ENCODE measurements around the gene DDX53. TPM values are rescaled to one million over a fixed set of nuclear protein-coding genes. Genes with fewer than 3 reads are reported as not detected.

DDX53 gene
- total RNA-seq, 3 donors from 2014 or later, result not detected

- no peaks in the 10 kb centered on the region for H3K36me3 ChIP-seq
- no peak for TF ChIP-seq POLR2AphosphoS5 (IDR thresholded peaks at IDR 0.05)
- TF ChIP-seq CTCF (IDR thresholded peaks at IDR 0.05), result no peak
- no peak for TF ChIP-seq POLR2A (IDR thresholded peaks at IDR 0.05)
- intact Hi-C loops (cut with DNase I; ENCODE audit: low total_unique reads), result no loop called here
- H3K4me1 ChIP-seq, result no peaks in the 10 kb centered on the region
- H3K9me3 ChIP-seq, result no peaks in the 10 kb centered on the region
- no peak for DNase-seq (ENCODE audit: low spot score in 2 of 2)
- no peak overlapping the region for H3K27ac ChIP-seq
- no peak overlapping the region for H3K4me3 ChIP-seq
- H3K27me3 ChIP-seq, result peaks cover 0 to 2% of the 10 kb centered on the region in 2 donors
Observed at GRCh38 chrX:22974616-22975015, 25.1 kb upstream of the DDX53 start.

DNA sequence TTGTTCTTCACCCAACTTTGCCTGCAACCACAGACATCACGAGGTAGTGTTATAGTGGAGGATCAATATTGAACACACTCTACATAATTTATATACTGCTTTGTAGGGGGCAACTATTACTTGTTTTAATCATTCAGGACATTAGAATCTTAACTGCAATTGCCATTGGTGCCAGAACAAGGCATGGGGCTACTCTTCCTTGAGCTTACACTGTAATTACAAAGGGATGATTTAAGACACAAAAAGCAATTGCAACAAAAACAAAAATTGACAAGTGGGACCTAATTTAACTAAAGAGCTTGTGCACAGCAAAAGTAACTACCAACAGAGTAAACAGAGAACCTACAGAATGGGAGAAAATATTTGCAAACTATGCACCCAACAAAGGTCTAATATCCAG lies 24.0 kb upstream of the DDX53 start:
- no peak for TF ChIP-seq POLR2AphosphoS5 (IDR thresholded peaks at IDR 0.05)
- no peak for TF ChIP-seq CTCF (IDR thresholded peaks at IDR 0.05)
- no peak for TF ChIP-seq POLR2A (IDR thresholded peaks at IDR 0.05)
- no peaks in the 10 kb centered on the region for H3K4me1 ChIP-seq
- peaks cover 0 to 2% of the 10 kb centered on the region in 2 donors for H3K27me3 ChIP-seq
- DNase-seq (ENCODE audit: low spot score in 2 of 2), result no peak
- intact Hi-C loops (cut with DNase I; ENCODE audit: low total_unique reads), result no loop called here
- H3K27ac ChIP-seq, result no peak overlapping the region
- no peaks in the 10 kb centered on the region for H3K36me3 ChIP-seq
- no peak overlapping the region for H3K4me3 ChIP-seq
- H3K9me3 ChIP-seq, result no peaks in the 10 kb centered on the region

DNA sequence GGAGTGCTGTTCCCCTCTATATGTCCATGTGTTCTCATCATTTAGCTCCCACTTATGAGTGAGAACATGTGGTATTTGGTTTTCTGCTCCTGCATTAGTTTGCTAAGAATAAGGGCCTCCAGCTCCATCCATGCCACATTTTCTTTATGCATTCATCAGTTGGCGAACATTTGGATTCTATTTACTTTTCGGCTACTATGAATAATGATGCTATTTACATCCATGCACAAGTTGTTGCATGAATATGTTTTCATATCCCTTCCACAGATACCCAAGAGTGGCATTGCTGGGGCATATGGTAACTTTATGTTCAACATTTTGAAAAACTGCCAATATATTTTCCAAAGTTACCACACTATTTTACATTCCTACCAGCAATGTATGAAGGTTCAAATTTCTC lies 13.8 kb upstream of the DDX53 start:
- intact Hi-C loops (cut with DNase I; ENCODE audit: low total_unique reads), result loop anchor here (10.0 kb wide), 1 partner anchor 1501 kb away; no protein-coding TSS in a partner anchor
- H3K36me3 ChIP-seq, result no peaks in the 10 kb centered on the region
- H3K9me3 ChIP-seq, result no peaks in the 10 kb centered on the region
- peaks cover 0 to 21% of the 10 kb centered on the region in 2 donors for H3K27me3 ChIP-seq
- DNase-seq (ENCODE audit: low spot score in 2 of 2), result no peak
- H3K27ac ChIP-seq, result no peak overlapping the region
- H3K4me3 ChIP-seq, result no peak overlapping the region
- no peak for TF ChIP-seq POLR2AphosphoS5 (IDR thresholded peaks at IDR 0.05)
- no peak for TF ChIP-seq POLR2A (IDR thresholded peaks at IDR 0.05)
- no peak for TF ChIP-seq CTCF (IDR thresholded peaks at IDR 0.05)
- no peaks in the 10 kb centered on the region for H3K4me1 ChIP-seq

DNA sequence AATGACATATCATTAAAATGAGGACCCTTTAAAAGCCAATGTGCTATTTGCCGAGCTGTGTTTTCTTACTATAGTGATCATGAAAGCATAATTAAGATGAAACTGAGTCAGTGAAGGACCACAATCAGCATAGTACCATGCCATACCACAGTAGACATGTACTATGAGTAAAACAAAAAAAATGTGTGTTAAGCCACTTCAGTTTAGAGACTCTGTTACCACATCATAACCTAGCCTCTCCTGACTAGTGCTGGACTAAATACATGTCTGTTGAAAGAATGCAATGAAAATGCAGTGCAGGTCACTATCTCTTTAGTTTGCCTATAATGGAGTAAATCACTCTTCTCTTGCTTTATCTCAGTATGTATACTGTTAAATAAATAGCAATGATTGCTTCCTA lies 12.3 kb upstream of the DDX53 start:
- no peak overlapping the region for H3K4me3 ChIP-seq
- no peak overlapping the region for H3K27ac ChIP-seq
- TF ChIP-seq POLR2A (IDR thresholded peaks at IDR 0.05) (no peak), CTCF (IDR thresholded peaks at IDR 0.05) (no peak), POLR2AphosphoS5 (IDR thresholded peaks at IDR 0.05) (no peak)
- no peaks in the 10 kb centered on the region for H3K4me1 ChIP-seq
- no peaks in the 10 kb centered on the region for H3K9me3 ChIP-seq
- intact Hi-C loops (cut with DNase I; ENCODE audit: low total_unique reads), result loop anchor here (10.0 kb wide), 1 partner anchor 1503 kb away; no protein-coding TSS in a partner anchor
- peaks cover 0 to 21% of the 10 kb centered on the region in 2 donors for H3K27me3 ChIP-seq
- H3K36me3 ChIP-seq, result no peaks in the 10 kb centered on the region
- DNase-seq (ENCODE audit: low spot score in 2 of 2), result no peak

GRCh38 chrX:23003116-23003515 lies 3.4 kb downstream of the DDX53 start:
- Histone ChIP-seq H3K36me3 (no peaks in the 10 kb centered on the region), H3K27ac (no peak overlapping the region), H3K9me3 (no peaks in the 10 kb centered on the region), H3K4me3 (no peak overlapping the region), H3K27me3 (peaks cover 0 to 13% of the 10 kb centered on the region in 2 donors), H3K4me1 (no peaks in the 10 kb centered on the region)
- no peak for DNase-seq (ENCODE audit: low spot score in 2 of 2)
- intact Hi-C loops (cut with DNase I; ENCODE audit: low total_unique reads), result no loop called here
- TF ChIP-seq CTCF (IDR thresholded peaks at IDR 0.05), result no peak
- no peak for TF ChIP-seq POLR2AphosphoS5 (IDR thresholded peaks at IDR 0.05)
- TF ChIP-seq POLR2A (IDR thresholded peaks at IDR 0.05), result no peak

Data from breast epithelium (tissue), 4 donors.